ENCODE data around the gene TM2D1.
"Not testable (repeated sequence)": the region's sequence is repeated elsewhere in the genome, so short reads cannot be mapped to it uniquely, and the experiment has no call there.

Gene TM2D1

GRCh38 chr1:61742620-61743430 lies 17.9 kb upstream of the TM2D1 start:
- no peak for TF ChIP-seq CTCF (IDR thresholded peaks at IDR 0.05; ENCODE audit: borderline replicate concordance, insufficient read depth, low read depth, low read length)
- H3K4me3 ChIP-seq (ENCODE audit: low read depth, low read length): peak overlapping the region; percentile 75

- peak within 1 kb of the TSS; percentile 75 for H3K4me3 ChIP-seq (ENCODE audit: low read depth, low read length)
- TF ChIP-seq CTCF (IDR thresholded peaks at IDR 0.05; ENCODE audit: borderline replicate concordance, insufficient read depth, low read depth, low read length): no peak
These were observed 17.0 kb upstream of the TM2D1 start, which contains the start of gene PATJ for GRCh38 chr1:61741711-61742619. Gene PATJ, plus strand, starts transcription at chr1:61742480. Its CDS starts 20,413 bp downstream, at chr1:61762893.

- H3K4me3 ChIP-seq (ENCODE audit: low read depth, low read length): no peak overlapping the region
- no peak for TF ChIP-seq CTCF (IDR thresholded peaks at IDR 0.05; ENCODE audit: borderline replicate concordance, insufficient read depth, low read depth, low read length)
These were observed 16.1 kb upstream of the TM2D1 start for GRCh38 chr1:61740751-61741700.

- no peak for TF ChIP-seq CTCF (IDR thresholded peaks at IDR 0.05; ENCODE audit: borderline replicate concordance, insufficient read depth, low read depth, low read length)
- no peak overlapping the region for H3K4me3 ChIP-seq (ENCODE audit: low read depth, low read length)
These were observed 7.8 kb upstream of the TM2D1 start for GRCh38 chr1:61732726-61733125.

GRCh38 chr1:61730679-61731078 lies 5.7 kb upstream of the TM2D1 start:
- H3K4me3 ChIP-seq (ENCODE audit: low read depth, low read length): not testable (repeated sequence)

- TF ChIP-seq CTCF (IDR thresholded peaks at IDR 0.05; ENCODE audit: borderline replicate concordance, insufficient read depth, low read depth, low read length): no peak
- H3K4me3 ChIP-seq (ENCODE audit: low read depth, low read length): no peak overlapping the region
These were observed 2.6 kb upstream of the TM2D1 start for GRCh38 chr1:61727544-61727943.

GRCh38 chr1:61724506-61724812 lies 482 bp downstream of the TM2D1 start:
- peak overlapping the region; percentile 71 for H3K4me3 ChIP-seq (ENCODE audit: low read depth, low read length)
- no peak for TF ChIP-seq CTCF (IDR thresholded peaks at IDR 0.05; ENCODE audit: borderline replicate concordance, insufficient read depth, low read depth, low read length)

- H3K4me3 ChIP-seq (ENCODE audit: low read depth, low read length): not testable (repeated sequence)
These were observed 5.8 kb downstream of the TM2D1 start for GRCh38 chr1:61718996-61719663.
